K562 (cell line): ENCODE data around the gene SMU1. TPM values are rescaled to one million over a fixed set of nuclear protein-coding genes. Genes with fewer than 3 reads are reported as not detected.

Experiments
- ATAC-seq: fragments of 200-7000 bp; cut with Tn5 transposase; 3 replicates; pipeline ENCODE4 v1.9.1; 2020; ENCODE audit warnings: moderate library complexity
- BruUV-seq: library from RNA; stranded (reverse); fragments of 400-500 nt; replicated peaks from 2 replicates; lab custom pipeline; 2021; lab: Mats Ljungman, UMichigan
- CTCF ChIA-PET: fragments of 300-600 bp; formaldehyde crosslinking; extraction: SDS; loops from one replicate; lab custom pipeline; 2021; ENCODE audit warnings: low intra/inter-chr PET ratio; lab: Yijun Ruan, JAX
- POLR2A ChIA-PET: fragments of 300-600, 350-650 bp; sonication (Branson Sonifier 250); formaldehyde crosslinking; extraction: SDS; loops from one replicate; lab custom pipeline; 2021; ENCODE audit warnings: antibody characterized with exemption, inconsistent platforms; lab: Yijun Ruan, JAX
- DNase-seq, 4 experiments: peaks; one replicate each; pipeline versions ENCODE4 v3.0.0 to v3.0.0-alpha.2; 2011 to 2018; ENCODE audit warnings: low spot score in 3 of 4, mixed read lengths in 3 of 4; ENCODE audit errors: extremely low read depth in 1 of 4
- FAIRE-seq: peaks from 2 replicates; lab custom pipeline; 2011; peaks lifted over from hg19 to GRCh38; lab: Jason Lieb, UNC
- H2AFZ ChIP-seq: 2 replicates; pipeline ENCODE4 v1.6.0; 2011; ENCODE audit warnings: low read depth, low read length, control low read depth, inconsistent platforms
- H3K27ac ChIP-seq: fragments of 200-600 bp; 3 replicates; pipeline ENCODE4 v1.8.0; 2011; ENCODE audit warnings: low read depth, mild to moderate bottlenecking, control low read depth, inconsistent platforms, low read length, moderate library complexity, mixed read lengths; ENCODE audit errors: extremely low read depth
- H3K27me3 ChIP-seq, 2 experiments: fragments of 300-600 bp in 1 of 2; 2 replicates in 1 of 2; 3 replicates in 1 of 2; pipeline versions ENCODE4 v1.6.0 to v1.8.0; 2011; ENCODE audit warnings: inconsistent platforms in 2 of 2, low read length in 2 of 2, mild to moderate bottlenecking in 1 of 2, mixed read lengths in 1 of 2, moderate library complexity in 1 of 2; ENCODE audit not compliant: control insufficient read depth in 2 of 2, insufficient read depth in 2 of 2
- H3K36me3 ChIP-seq: fragments of 300-600 bp; 3 replicates; pipeline ENCODE4 v1.8.0; 2011; ENCODE audit warnings: mild to moderate bottlenecking, low read length, inconsistent platforms; ENCODE audit not compliant: control insufficient read depth, insufficient read depth
- H3K4me1 ChIP-seq, 2 experiments: fragments of 200-600 bp in 1 of 2; replicated peaks in 1 of 2; 2 replicates in 1 of 2; 3 replicates in 1 of 2; pipeline versions ENCODE4 v1.5.1 to v1.8.0; 2011; ENCODE audit warnings: inconsistent platforms in 2 of 2, low read length in 2 of 2, mild to moderate bottlenecking in 1 of 2, mixed read lengths in 1 of 2, moderate library complexity in 1 of 2; ENCODE audit not compliant: control insufficient read depth in 2 of 2, insufficient read depth in 2 of 2
- H3K4me2 ChIP-seq: 2 replicates; pipeline ENCODE4 v1.6.1; 2011; ENCODE audit warnings: low read length, control low read depth, inconsistent platforms, mixed read lengths; ENCODE audit not compliant: insufficient read depth
- H3K4me3 ChIP-seq: fragments of 200-600 bp; sonication (generic), shearing (Covaris generic); 2 replicates; pipeline ENCODE4 v1.5.1; 2016; ENCODE audit warnings: control low read depth, inconsistent platforms
- H3K79me2 ChIP-seq: fragments of 200-600 bp; 3 replicates; pipeline ENCODE4 v1.8.0; 2011; ENCODE audit warnings: low read length, inconsistent platforms; ENCODE audit not compliant: control insufficient read depth, insufficient read depth
- H3K9ac ChIP-seq, 2 experiments: 2 replicates each; pipeline versions ENCODE4 v1.6.0 to v1.6.1; 2011; ENCODE audit warnings: low read depth in 2 of 2, low read length in 2 of 2, control low read depth in 1 of 2, inconsistent platforms in 1 of 2, mild to moderate bottlenecking in 1 of 2, mixed read lengths in 1 of 2; ENCODE audit not compliant: insufficient read depth in 1 of 2
- H3K9me1 ChIP-seq: one replicate; pipeline ENCODE4 v1.6.0; 2011; ENCODE audit warnings: inconsistent platforms, mild to moderate bottlenecking, low read length, moderate library complexity; ENCODE audit not compliant: control insufficient read depth, insufficient read depth
- H3K9me3 ChIP-seq: replicated peaks from 2 replicates; pipeline ENCODE4 v1.5.1; 2011; ENCODE audit warnings: low read depth, low read length, inconsistent platforms; ENCODE audit not compliant: control insufficient read depth, insufficient read depth
- H4K20me1 ChIP-seq: replicated peaks from 2 replicates; pipeline ENCODE4 v1.6.1; 2011; ENCODE audit warnings: low read length, inconsistent platforms, mixed read lengths; ENCODE audit not compliant: control insufficient read depth, insufficient read depth
- GTF2B ChIP-seq: IDR thresholded peaks from 2 replicates; pipeline ENCODE4 v1.6.1; 2011; ENCODE audit not compliant: insufficient read length; ENCODE audit errors: extremely low read depth
- GTF2E2 ChIP-seq: fragments of 200-800 bp; sonication (Bioruptor generic); IDR thresholded peaks from 2 replicates; pipeline ENCODE4 v1.6.1; 2016; ENCODE audit warnings: missing genetic modification characterization, missing compliant biosample characterization
- PHF8 ChIP-seq: fragments of 200-600 bp; sonication (generic); IDR thresholded peaks from 2 replicates; pipeline ENCODE4 v1.6.1; 2012; ENCODE audit warnings: mixed run types, mild to moderate bottlenecking, inconsistent platforms, low read length, moderate library complexity, borderline replicate concordance
- POU5F1 ChIP-seq: fragments of 150-350 bp; IDR thresholded peaks from 2 replicates; pipeline ENCODE4 v1.6.1; 2014; ENCODE audit warnings: borderline replicate concordance, low read length, low read depth, mild to moderate bottlenecking; ENCODE audit not compliant: partially characterized antibody
- RB1 ChIP-seq: fragments of 450-650 bp; IDR thresholded peaks from 2 replicates; pipeline ENCODE4 v1.6.1; 2017; ENCODE audit warnings: low read depth, mild to moderate bottlenecking
- RFX1 ChIP-seq: fragments of 450-650 bp; IDR thresholded peaks from 2 replicates; pipeline ENCODE4 v1.6.1; 2016; ENCODE audit warnings: mild to moderate bottlenecking, moderate library complexity
- ZNF184 ChIP-seq: sonication (generic); formaldehyde crosslinking; IDR thresholded peaks from 2 replicates; pipeline ENCODE4 v1.5.0; 2020; ENCODE audit warnings: missing genetic modification reagents
- ZNF263 ChIP-seq: sonication (generic); formaldehyde crosslinking; IDR thresholded peaks from 2 replicates; pipeline ENCODE4 v1.8.0; 2022; ENCODE audit warnings: mild to moderate bottlenecking, missing genetic modification reagents, borderline replicate concordance
- ZNF384 ChIP-seq: IDR thresholded peaks from 2 replicates; pipeline ENCODE4 v1.6.1; 2012; ENCODE audit warnings: low read depth, low read length, improper control_type of control experiment
- ZNF57 ChIP-seq: fragments of 450-650 bp; formaldehyde crosslinking; IDR thresholded peaks from 2 replicates; pipeline ENCODE4 v1.4.0; 2020; ENCODE audit warnings: mild to moderate bottlenecking, moderate library complexity
- ZNF764 ChIP-seq: fragments of 250-450 bp; sonication (Bioruptor Pico); IDR thresholded peaks from 2 replicates; pipeline ENCODE4 v1.4.0; 2020; ENCODE audit warnings: low read depth, mild to moderate bottlenecking, moderate library complexity
- WGBS: fragments of 100-300 bp; shearing (Covaris generic); methylation state at CpG from one replicate; pipeline ENCODE4 v1.1.6; 2016; ENCODE audit warnings: low coverage, mixed read lengths; ENCODE audit not compliant: insufficient coverage; ENCODE audit errors: missing lambda C conversion rate; 5-methylcytosine and 5-hydroxymethylcytosine counted together
- in situ Hi-C: fragments of 300-500 bp; cut with MboI; formaldehyde crosslinking; loops from 4 replicates; pipeline ENCODE4 v1.15.0; 2018; ENCODE audit warnings: inconsistent platforms, mixed read lengths
- intact Hi-C: fragments of 100-400 bp; cut with micrococcal nuclease; formaldehyde crosslinking; loops from 2 replicates; pipeline ENCODE4 v1.14.2; 2022
- polyA plus RNA-seq, 8 experiments: library from polyadenylated mRNA; depleted of rRNA in 4 of 8; stranded (reverse) in 5 of 8; unstranded in 3 of 8; fragments of >200 nt; fragmentation: Nextera tagmentation in 2 of 8; fragmentation: Illumina TruSeq in 1 of 8; extraction: Ambion mirVana in 2 of 8; extraction: Trizol in 1 of 8; gene quantifications; 2 replicates each; pipeline versions ENCODE4 v1.2.1 to v1.2.3, GENCODE V29; 2011 to 2014; ENCODE audit warnings: inconsistent platforms in 1 of 8, missing spikeins in 1 of 8
- total RNA-seq, 7 experiments: library from RNA; depleted of rRNA in 6 of 7; stranded (reverse); fragments of >200 nt in 6 of 7; fragmentation: Illumina TruSeq in 2 of 7; extraction: Trizol in 2 of 7; gene quantifications; 2 replicates each; pipeline versions ENCODE4 v1.2.1 to v1.2.3, GENCODE V29; 2011 to 2021; ENCODE audit warnings: low replicate concordance in 1 of 7
- TF ChIP-seq, protein P1 (sequence below), 2 experiments: fragments of 150-350 bp in 1 of 2; IDR thresholded peaks; 2 replicates each; pipeline ENCODE4 v1.6.1; 2012 to 2016; ENCODE audit warnings: low read depth in 2 of 2, low read length in 2 of 2, mild to moderate bottlenecking in 1 of 2, moderate library complexity in 1 of 2
- TF ChIP-seq, protein P2 (sequence below): fragments of 250-450 bp; sonication (Bioruptor Pico); IDR thresholded peaks from 2 replicates; pipeline ENCODE4 v1.5.0; 2021

The SMU1 gene
- total and polyA plus RNA-seq, 9 of the 15 experiments (the other 6 are each of a cell fraction or from before 2014, with no cell fraction given) = 13.2 to 33.4 (median 20.7) TPM

DNA sequence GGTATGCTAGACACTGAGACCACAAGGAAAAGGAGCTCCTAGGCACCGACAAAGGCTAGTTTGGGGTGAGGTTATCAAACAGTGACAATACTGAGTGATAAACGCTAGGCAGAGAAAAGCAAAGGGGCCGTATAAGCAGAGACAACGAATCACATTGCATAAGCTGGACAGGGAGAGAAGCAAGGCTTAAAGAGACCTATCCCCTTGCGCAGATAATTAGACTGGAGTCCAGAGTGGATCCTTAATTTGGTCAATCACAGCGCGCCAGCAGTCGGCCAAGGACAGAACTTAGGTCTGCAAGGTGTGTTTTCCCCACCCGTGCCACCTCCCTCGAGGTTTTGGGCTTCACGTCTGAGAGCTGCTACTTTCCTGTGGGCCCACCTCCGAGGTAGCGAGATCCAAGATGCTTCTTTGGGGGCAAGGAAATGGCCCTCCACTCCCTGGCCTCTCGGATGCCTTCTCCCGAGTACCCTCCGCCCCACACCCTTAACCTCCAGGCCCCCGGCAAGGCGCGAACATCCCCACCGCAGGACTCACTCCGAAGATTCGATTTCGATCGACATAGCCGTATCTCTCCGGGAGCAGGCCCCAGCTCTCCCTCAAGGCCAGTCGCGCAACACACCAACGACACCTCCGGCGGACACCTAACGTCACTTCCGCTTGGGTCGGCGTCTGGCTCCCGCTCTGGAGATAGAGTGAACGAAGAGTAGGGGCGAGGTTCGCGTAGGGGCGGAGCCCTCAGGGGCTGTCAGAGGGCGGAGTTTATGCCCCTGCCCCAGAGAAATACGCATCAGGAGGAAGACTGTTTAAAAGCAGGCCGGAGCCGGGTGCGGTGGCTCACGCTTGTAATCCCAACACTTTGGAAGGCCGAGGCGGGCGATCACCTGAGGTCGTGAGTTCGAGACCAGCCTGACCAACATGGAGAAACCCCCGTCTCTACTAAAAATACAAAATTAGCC, at the start of gene SMU1 (continued):
- TF ChIP-seq, protein P1, sequence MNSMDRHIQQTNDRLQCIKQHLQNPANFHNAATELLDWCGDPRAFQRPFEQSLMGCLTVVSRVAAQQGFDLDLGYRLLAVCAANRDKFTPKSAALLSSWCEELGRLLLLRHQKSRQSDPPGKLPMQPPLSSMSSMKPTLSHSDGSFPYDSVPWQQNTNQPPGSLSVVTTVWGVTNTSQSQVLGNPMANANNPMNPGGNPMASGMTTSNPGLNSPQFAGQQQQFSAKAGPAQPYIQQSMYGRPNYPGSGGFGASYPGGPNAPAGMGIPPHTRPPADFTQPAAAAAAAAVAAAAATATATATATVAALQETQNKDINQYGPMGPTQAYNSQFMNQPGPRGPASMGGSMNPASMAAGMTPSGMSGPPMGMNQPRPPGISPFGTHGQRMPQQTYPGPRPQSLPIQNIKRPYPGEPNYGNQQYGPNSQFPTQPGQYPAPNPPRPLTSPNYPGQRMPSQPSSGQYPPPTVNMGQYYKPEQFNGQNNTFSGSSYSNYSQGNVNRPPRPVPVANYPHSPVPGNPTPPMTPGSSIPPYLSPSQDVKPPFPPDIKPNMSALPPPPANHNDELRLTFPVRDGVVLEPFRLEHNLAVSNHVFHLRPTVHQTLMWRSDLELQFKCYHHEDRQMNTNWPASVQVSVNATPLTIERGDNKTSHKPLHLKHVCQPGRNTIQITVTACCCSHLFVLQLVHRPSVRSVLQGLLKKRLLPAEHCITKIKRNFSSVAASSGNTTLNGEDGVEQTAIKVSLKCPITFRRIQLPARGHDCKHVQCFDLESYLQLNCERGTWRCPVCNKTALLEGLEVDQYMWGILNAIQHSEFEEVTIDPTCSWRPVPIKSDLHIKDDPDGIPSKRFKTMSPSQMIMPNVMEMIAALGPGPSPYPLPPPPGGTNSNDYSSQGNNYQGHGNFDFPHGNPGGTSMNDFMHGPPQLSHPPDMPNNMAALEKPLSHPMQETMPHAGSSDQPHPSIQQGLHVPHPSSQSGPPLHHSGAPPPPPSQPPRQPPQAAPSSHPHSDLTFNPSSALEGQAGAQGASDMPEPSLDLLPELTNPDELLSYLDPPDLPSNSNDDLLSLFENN (IDR thresholded peaks at IDR 0.05; ENCODE audit: low read depth in 2 of 2, low read length in 2 of 2) = no peak
- TF ChIP-seq ZNF184 (CRISPR knock-in tag) (no peak), RB1 (peak; percentile 47; the same call in 1 of the 2 replicates)

DNA sequence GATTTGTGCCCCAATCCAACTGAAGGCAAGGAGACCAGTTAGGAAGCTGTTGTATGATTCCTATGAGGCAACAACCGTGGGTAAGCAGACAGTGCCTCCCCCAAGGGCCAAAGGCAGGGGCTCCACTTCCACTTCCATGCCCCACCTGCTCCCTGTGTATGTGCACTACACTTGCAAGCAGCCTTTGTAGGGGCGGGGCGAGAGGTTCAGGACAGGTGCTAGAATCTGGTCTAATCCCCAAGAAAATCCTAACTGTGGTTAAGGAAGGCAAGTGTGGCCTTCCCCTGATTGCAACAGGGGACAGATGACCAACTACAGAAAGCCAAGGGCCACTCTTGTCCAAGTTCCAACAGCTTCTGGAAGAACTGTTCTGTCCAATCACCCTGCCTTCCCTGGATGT, 49.0 kb upstream of the SMU1 start:
- Histone ChIP-seq H3K9ac (no peak overlapping the region), H3K4me3 (no peak overlapping the region), H3K79me2 (no peaks in the 10 kb centered on the region), H4K20me1 (no peaks in the 10 kb centered on the region; the same call in 1 of the 2 replicates), H3K9me1 (no peaks in the 10 kb centered on the region), H2AFZ (no peak overlapping the region), H3K27me3 (no peaks in the 10 kb centered on the region), H3K4me1 (peaks cover 0 to 6% of the 10 kb centered on the region in 2 experiments; a peak in 3 of 5 replicates), H3K4me2 (no peak overlapping the region), H3K36me3 (peaks cover 36% of the 10 kb centered on the region; the same call in 2 of the 3 replicates), H3K27ac (no peak overlapping the region), H3K9me3 (no peaks in the 10 kb centered on the region)
- DNase-seq (no peak), ATAC-seq (no peak; the same call in 2 of the 3 replicates), FAIRE-seq (no peak)
- ChIA-PET CTCF (interaction anchor here (0.6 kb wide), 1 partner anchor 115 kb away, joined by 6 read pairs; no protein-coding TSS in a partner anchor), POLR2A (interaction anchor here (0.7 to 1.9 kb wide), 2 partner anchors 9 to 10 kb away, joined by 3 to 5 read pairs; no protein-coding TSS in a partner anchor)
- BruUV-seq = no TSS peak
- intact Hi-C loops (no loop called here), in situ Hi-C loops (no loop called here)
- 88% methylated on average over 3 of the region's 3 CpGs for WGBS
- TF ChIP-seq ZNF764 (CRISPR knock-in tag) (no peak), GTF2B (no peak), GTF2E2 (tag) (no peak), PHF8 (no peak), ZNF384 (no peak), ZNF263 (no peak), POU5F1 (no peak), RFX1 (no peak), ZNF57 (no peak)
- TF ChIP-seq, protein P2, sequence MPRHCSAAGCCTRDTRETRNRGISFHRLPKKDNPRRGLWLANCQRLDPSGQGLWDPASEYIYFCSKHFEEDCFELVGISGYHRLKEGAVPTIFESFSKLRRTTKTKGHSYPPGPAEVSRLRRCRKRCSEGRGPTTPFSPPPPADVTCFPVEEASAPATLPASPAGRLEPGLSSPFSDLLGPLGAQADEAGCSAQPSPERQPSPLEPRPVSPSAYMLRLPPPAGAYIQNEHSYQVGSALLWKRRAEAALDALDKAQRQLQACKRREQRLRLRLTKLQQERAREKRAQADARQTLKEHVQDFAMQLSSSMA (CRISPR knock-in tag) = no peak
